Stimulated activated CD4-positive, alpha-beta T cell treated with anti-CD3 and anti-CD28 coated beads, Interleukin-12 subunit alpha, Interleukin-12 subunit beta, amount 100 ng/mL, for 48 hours (primary cell): ENCODE results near the gene COMMD6.

Experiments used
- DNase-seq, 3 donors: peaks; one replicate each; pipeline ENCODE4 v3.0.0-alpha.2; 2020; ENCODE audit warnings: low read depth in 2 of 3, low spot score in 1 of 3

COMMD6 gene

GRCh38 chr13:75485286-75486062, 52.2 kb downstream of the COMMD6 start:
- DNase-seq: no peak

GRCh38 chr13:75482820-75483079, 54.9 kb downstream of the COMMD6 start:
- no peak for DNase-seq

GRCh38 chr13:75482070-75482819, 55.4 kb downstream of the COMMD6 start, which contains the start of gene TBC1D4:
TSS of gene TBC1D4 (minus strand) at chr13:75482169. CDS start at chr13:75481767, 402 bp downstream.
- DNase-seq: peak; percentile 36 to 50 (median 41)

- DNase-seq: no peak
These were observed 56.2 kb downstream of the COMMD6 start for GRCh38 chr13:75481176-75482069.

GRCh38 chr13:75480671-75481175, 56.9 kb downstream of the COMMD6 start:
- peak in 1 of 3 donors; percentile 20 for DNase-seq

- DNase-seq: no peak
These were observed 58.4 kb downstream of the COMMD6 start for GRCh38 chr13:75479102-75479740.

- DNase-seq: no peak
These were observed 59.0 kb downstream of the COMMD6 start for GRCh38 chr13:75478659-75479058.
